Measurements from ENCODE around the gene FAM221B.

Gene FAM221B

DNA sequence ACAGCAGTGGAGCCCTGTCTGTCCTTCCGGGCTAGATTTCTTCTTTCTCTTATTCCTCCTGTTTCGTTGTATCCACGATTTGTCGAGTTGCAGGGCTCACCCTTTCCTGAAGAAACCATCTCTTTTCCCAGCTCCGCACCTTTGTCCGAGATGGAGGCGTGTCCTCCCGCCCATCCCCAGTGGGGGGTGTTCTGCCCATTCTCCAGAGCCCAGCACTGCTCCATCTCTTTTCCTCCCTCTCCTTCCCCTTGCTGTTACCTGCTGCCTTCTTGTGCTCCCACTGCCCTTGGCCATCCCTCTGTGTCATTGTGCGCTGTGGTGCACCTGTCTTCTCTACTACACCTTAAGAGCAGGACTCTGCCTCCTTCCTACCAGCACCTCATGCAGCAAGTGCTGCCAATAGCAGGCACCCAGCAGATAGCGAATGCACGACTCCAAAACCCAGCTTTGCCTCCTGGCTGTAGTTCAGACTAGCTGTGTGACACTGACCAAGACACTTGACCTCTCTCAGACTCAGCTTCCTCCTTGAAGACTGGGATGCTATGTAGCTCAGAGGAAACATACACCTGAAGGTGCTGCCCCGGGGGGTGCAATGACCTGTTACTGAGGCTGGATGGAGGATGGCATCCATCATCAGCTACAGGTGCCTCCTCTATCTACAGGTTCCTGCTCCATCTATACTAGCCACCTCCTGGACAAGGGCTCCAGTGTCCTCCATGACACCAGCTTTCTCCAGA is 32.8 kb upstream of the FAM221B start:
- Histone ChIP-seq H4K5ac (ENCODE audit: low read length) (no peak overlapping the region), H3K4ac (ENCODE audit: low read depth, low read length) (no peak overlapping the region)

DNA sequence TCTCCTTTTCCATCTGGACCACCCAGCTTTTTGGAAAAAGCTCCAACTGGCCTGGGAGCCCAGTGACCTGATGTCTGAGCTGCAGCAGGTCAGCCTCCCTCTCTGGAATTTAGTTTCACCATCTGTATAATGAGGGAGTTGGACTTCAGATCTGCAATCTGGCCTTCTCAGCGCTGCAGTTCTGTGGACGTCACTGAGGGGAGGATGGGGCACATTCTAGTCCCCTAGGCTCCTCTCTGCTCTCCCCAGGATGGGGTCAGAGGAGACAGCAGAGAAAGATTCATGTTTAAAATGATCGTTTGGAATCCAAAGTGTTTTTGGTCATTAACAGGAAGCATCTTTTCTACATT is 31.4 kb upstream of the FAM221B start:
- WGBS (ENCODE audit: extremely low coverage, insufficient coverage, low lambda C conversion rate): no CpG with 5 or more reads among the region's 3 CpGs
- Histone ChIP-seq H3K27ac (ENCODE audit: low read depth, low read length) (no peak overlapping the region), H3K4me2 (ENCODE audit: low read length) (no peak overlapping the region), H2BK15ac (replicated peaks; ENCODE audit: low read depth) (no peak overlapping the region), H3K4me1 (ENCODE audit: control insufficient read depth, low read depth, low read length) (no peaks in the 10 kb centered on the region), H2BK120ac (ENCODE audit: low read depth, low read length) (no peak overlapping the region), H3K23ac (ENCODE audit: low read length) (no peak overlapping the region), H3K36me3 (ENCODE audit: control insufficient read depth, insufficient read depth, low read length) (no peaks in the 10 kb centered on the region), H3K79me2 (ENCODE audit: control insufficient read depth, insufficient read depth, low read length) (no peaks in the 10 kb centered on the region), H2AK5ac (ENCODE audit: low read length) (no peak overlapping the region), H3K9ac (ENCODE audit: low read length) (no peak overlapping the region), H3K56ac (ENCODE audit: low read length) (no peak overlapping the region), H3K18ac (ENCODE audit: low read length) (no peak overlapping the region), H4K5ac (ENCODE audit: low read length) (no peak overlapping the region), H3K79me1 (ENCODE audit: low read length) (no peaks in the 10 kb centered on the region), H4K8ac (ENCODE audit: low read depth, low read length) (no peak overlapping the region), H3K4ac (ENCODE audit: low read depth, low read length) (no peak overlapping the region), H3K27me3 (ENCODE audit: insufficient read depth, low read length, poor library complexity) (no peaks in the 10 kb centered on the region), H2BK5ac (ENCODE audit: low read length) (no peak overlapping the region), H3K4me3 (ENCODE audit: low read length) (no peak overlapping the region)
- no peak for DNase-seq

More for the DNA sequence above, 32.8 kb upstream of the FAM221B start:
- Histone ChIP-seq H3K27ac (ENCODE audit: low read depth, low read length) (no peak overlapping the region), H3K4me3 (ENCODE audit: low read length) (no peak overlapping the region), H3K36me3 (ENCODE audit: control insufficient read depth, insufficient read depth, low read length) (no peaks in the 10 kb centered on the region), H3K27me3 (ENCODE audit: insufficient read depth, low read length, poor library complexity) (no peaks in the 10 kb centered on the region), H3K9ac (ENCODE audit: low read length) (no peak overlapping the region), H3K18ac (ENCODE audit: low read length) (no peak overlapping the region), H4K8ac (ENCODE audit: low read depth, low read length) (no peak overlapping the region), H2BK15ac (replicated peaks; ENCODE audit: low read depth) (no peak overlapping the region), H3K56ac (ENCODE audit: low read length) (no peak overlapping the region), H3K23ac (ENCODE audit: low read length) (no peak overlapping the region), H3K4me1 (ENCODE audit: control insufficient read depth, low read depth, low read length) (no peaks in the 10 kb centered on the region), H2BK5ac (ENCODE audit: low read length) (no peak overlapping the region), H2AK5ac (ENCODE audit: low read length) (no peak overlapping the region), H3K79me2 (ENCODE audit: control insufficient read depth, insufficient read depth, low read length) (no peaks in the 10 kb centered on the region), H3K79me1 (ENCODE audit: low read length) (no peaks in the 10 kb centered on the region), H3K4me2 (ENCODE audit: low read length) (no peak overlapping the region), H2BK120ac (ENCODE audit: low read depth, low read length) (no peak overlapping the region)
- no peak for DNase-seq
- WGBS (ENCODE audit: extremely low coverage, insufficient coverage, low lambda C conversion rate): no CpG with 5 or more reads among the region's 12 CpGs

DNA sequence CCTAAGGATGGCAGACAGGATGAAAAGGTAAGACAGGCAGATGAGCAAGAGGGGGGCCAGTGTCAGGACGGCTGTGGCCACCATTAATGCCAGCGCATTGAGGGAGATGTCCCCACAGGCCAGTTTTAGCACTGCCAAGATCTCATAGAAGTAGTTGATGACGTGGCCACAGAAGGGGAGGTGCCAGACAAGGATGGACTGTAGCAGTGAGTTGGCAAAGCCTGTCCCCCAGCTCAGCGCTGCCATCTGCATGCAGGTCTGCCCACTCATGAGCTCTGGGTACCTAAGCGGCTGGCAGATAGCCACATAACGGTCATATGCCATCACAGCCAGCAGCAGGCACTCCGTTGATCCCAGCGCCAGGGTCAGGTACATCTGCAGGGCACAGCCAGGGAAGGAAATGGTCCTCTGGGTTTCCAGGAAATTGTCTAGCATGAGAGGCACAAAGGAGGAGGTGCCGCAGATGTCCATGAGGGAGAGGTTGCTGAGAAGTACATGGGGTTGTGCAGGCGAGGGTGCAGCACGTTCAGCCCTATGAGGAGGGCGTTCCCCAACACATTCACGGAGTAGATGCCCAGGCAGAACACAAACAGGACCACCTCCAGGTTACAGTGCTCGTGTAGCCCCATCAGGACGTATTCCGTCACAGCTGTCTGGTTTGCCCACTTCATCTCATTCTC is 30.9 kb upstream of the FAM221B start:
- Histone ChIP-seq H3K27ac (ENCODE audit: low read depth, low read length) (no peak overlapping the region), H3K56ac (ENCODE audit: low read length) (no peak overlapping the region), H3K36me3 (ENCODE audit: control insufficient read depth, insufficient read depth, low read length) (no peaks in the 10 kb centered on the region), H3K4me3 (ENCODE audit: low read length) (no peak overlapping the region), H3K27me3 (ENCODE audit: insufficient read depth, low read length, poor library complexity) (no peaks in the 10 kb centered on the region), H2BK15ac (replicated peaks; ENCODE audit: low read depth) (no peak overlapping the region), H3K23ac (ENCODE audit: low read length) (no peak overlapping the region), H2BK120ac (ENCODE audit: low read depth, low read length) (no peak overlapping the region), H3K4me2 (ENCODE audit: low read length) (no peak overlapping the region), H2BK5ac (ENCODE audit: low read length) (no peak overlapping the region), H3K79me2 (ENCODE audit: control insufficient read depth, insufficient read depth, low read length) (no peaks in the 10 kb centered on the region), H3K9ac (ENCODE audit: low read length) (no peak overlapping the region), H3K18ac (ENCODE audit: low read length) (no peak overlapping the region), H3K4ac (ENCODE audit: low read depth, low read length) (no peak overlapping the region), H4K5ac (ENCODE audit: low read length) (no peak overlapping the region), H4K8ac (ENCODE audit: low read depth, low read length) (no peak overlapping the region), H2AK5ac (ENCODE audit: low read length) (no peak overlapping the region), H3K4me1 (ENCODE audit: control insufficient read depth, low read depth, low read length) (no peaks in the 10 kb centered on the region), H3K79me1 (ENCODE audit: low read length) (no peaks in the 10 kb centered on the region)
- no peak for DNase-seq
- no CpG with 5 or more reads among the region's 16 CpGs for WGBS (ENCODE audit: extremely low coverage, insufficient coverage, low lambda C conversion rate)

DNA sequence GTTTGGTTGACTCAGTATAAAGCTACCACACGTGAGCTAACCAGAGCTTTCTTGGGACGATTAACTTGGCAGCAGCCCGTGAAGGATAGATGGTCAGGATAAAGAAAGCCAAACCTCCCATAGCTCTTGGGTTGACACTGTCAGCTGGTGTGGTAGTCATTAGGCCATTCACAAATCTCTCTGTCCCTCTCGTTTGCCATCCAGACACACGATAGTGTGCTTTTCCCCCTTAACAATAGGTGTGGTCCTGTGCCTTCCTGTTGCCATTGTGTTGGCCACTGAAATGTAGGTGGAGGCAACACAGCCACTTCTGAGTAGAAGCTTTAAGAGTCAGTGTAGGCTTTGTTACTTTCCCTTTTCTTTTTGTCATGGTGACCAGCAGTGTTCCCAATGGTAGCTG is 29.9 kb upstream of the FAM221B start:
- no peak overlapping the region for H2BK120ac ChIP-seq (ENCODE audit: low read depth, low read length)
- no peaks in the 10 kb centered on the region for H3K79me2 ChIP-seq (ENCODE audit: control insufficient read depth, insufficient read depth, low read length)
- no peaks in the 10 kb centered on the region for H3K4me1 ChIP-seq (ENCODE audit: control insufficient read depth, low read depth, low read length)
- no peak overlapping the region for H3K27ac ChIP-seq (ENCODE audit: low read depth, low read length)
- H2BK15ac ChIP-seq (replicated peaks; ENCODE audit: low read depth): no peak overlapping the region
- no peaks in the 10 kb centered on the region for H3K36me3 ChIP-seq (ENCODE audit: control insufficient read depth, insufficient read depth, low read length)
- H3K9ac ChIP-seq (ENCODE audit: low read length): no peak overlapping the region
- no peak overlapping the region for H3K4ac ChIP-seq (ENCODE audit: low read depth, low read length)
- H2BK5ac ChIP-seq (ENCODE audit: low read length): no peak overlapping the region
- no peak overlapping the region for H3K23ac ChIP-seq (ENCODE audit: low read length)
- H3K4me3 ChIP-seq (ENCODE audit: low read length): no peak overlapping the region
- no CpG with 5 or more reads among the region's 5 CpGs for WGBS (ENCODE audit: extremely low coverage, insufficient coverage, low lambda C conversion rate)
- no peak overlapping the region for H3K56ac ChIP-seq (ENCODE audit: low read length)
- H3K27me3 ChIP-seq (ENCODE audit: insufficient read depth, low read length, poor library complexity): no peaks in the 10 kb centered on the region
- H3K4me2 ChIP-seq (ENCODE audit: low read length): no peak overlapping the region
- H4K5ac ChIP-seq (ENCODE audit: low read length): no peak overlapping the region
- no peaks in the 10 kb centered on the region for H3K79me1 ChIP-seq (ENCODE audit: low read length)
- H4K8ac ChIP-seq (ENCODE audit: low read depth, low read length): no peak overlapping the region
- no peak for DNase-seq
- H2AK5ac ChIP-seq (ENCODE audit: low read length): no peak overlapping the region
- no peak overlapping the region for H3K18ac ChIP-seq (ENCODE audit: low read length)

DNA sequence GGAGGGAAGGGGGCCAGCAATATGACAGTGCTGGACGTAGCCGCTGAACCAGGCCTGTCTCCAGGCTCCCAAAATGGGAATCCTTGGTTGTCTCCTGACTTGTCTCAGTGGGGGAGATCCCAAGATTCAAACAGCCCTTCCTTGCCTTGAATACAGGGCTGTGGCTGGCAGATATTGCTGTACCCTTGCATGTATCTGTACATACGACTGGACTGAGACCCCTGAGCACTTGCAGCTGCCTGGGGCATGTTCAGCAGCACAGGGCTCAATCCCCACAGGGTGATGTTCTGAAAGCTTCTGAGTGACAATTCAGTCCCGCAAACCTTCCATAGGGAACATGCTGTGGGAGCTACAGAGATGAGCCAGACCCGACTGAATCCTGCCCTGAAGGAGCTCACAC is 28.4 kb upstream of the FAM221B start:
- no CpG with 5 or more reads among the region's 5 CpGs for WGBS (ENCODE audit: extremely low coverage, insufficient coverage, low lambda C conversion rate)
- no peak overlapping the region for H3K4me2 ChIP-seq (ENCODE audit: low read length)
- no peaks in the 10 kb centered on the region for H3K36me3 ChIP-seq (ENCODE audit: control insufficient read depth, insufficient read depth, low read length)
- H3K56ac ChIP-seq (ENCODE audit: low read length): no peak overlapping the region
- no peak overlapping the region for H3K27ac ChIP-seq (ENCODE audit: low read depth, low read length)
- H3K4me1 ChIP-seq (ENCODE audit: control insufficient read depth, low read depth, low read length): no peaks in the 10 kb centered on the region
- DNase-seq: no peak
- no peak overlapping the region for H4K5ac ChIP-seq (ENCODE audit: low read length)
- no peak overlapping the region for H3K18ac ChIP-seq (ENCODE audit: low read length)
- no peak overlapping the region for H2AK5ac ChIP-seq (ENCODE audit: low read length)
- H3K4ac ChIP-seq (ENCODE audit: low read depth, low read length): no peak overlapping the region
- no peak overlapping the region for H2BK120ac ChIP-seq (ENCODE audit: low read depth, low read length)
- H3K27me3 ChIP-seq (ENCODE audit: insufficient read depth, low read length, poor library complexity): no peaks in the 10 kb centered on the region
- no peak overlapping the region for H3K23ac ChIP-seq (ENCODE audit: low read length)
- H3K79me2 ChIP-seq (ENCODE audit: control insufficient read depth, insufficient read depth, low read length): no peaks in the 10 kb centered on the region
- no peak overlapping the region for H2BK15ac ChIP-seq (replicated peaks; ENCODE audit: low read depth)
- no peak overlapping the region for H3K9ac ChIP-seq (ENCODE audit: low read length)
- no peak overlapping the region for H2BK5ac ChIP-seq (ENCODE audit: low read length)
- no peak overlapping the region for H4K8ac ChIP-seq (ENCODE audit: low read depth, low read length)
- H3K4me3 ChIP-seq (ENCODE audit: low read length): no peak overlapping the region
- H3K79me1 ChIP-seq (ENCODE audit: low read length): no peaks in the 10 kb centered on the region

DNA sequence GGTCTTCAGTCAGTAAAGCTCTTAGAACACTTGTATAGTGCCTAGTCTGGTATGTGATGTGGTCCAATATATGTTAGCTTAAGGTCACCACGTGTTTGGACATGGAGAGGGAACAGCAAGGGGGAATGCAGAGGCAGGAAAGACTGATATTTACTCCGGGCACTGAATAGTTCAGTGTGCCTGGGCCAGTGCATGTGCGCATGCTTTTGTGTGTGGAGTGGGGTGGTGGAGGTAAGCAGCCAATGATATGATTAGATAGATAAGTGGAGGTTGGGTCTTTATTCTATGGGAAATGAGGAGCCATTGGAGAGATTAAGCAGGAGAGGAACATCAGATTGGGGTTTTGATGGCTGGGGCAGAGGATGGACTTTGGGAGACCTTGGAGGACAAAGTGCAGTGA is 27.7 kb upstream of the FAM221B start:
- Histone ChIP-seq H3K36me3 (ENCODE audit: control insufficient read depth, insufficient read depth, low read length) (no peaks in the 10 kb centered on the region), H3K18ac (ENCODE audit: low read length) (no peak overlapping the region), H3K4me2 (ENCODE audit: low read length) (no peak overlapping the region), H2AK5ac (ENCODE audit: low read length) (no peak overlapping the region), H3K4me3 (ENCODE audit: low read length) (no peak overlapping the region), H3K9ac (ENCODE audit: low read length) (no peak overlapping the region), H3K4me1 (ENCODE audit: control insufficient read depth, low read depth, low read length) (no peaks in the 10 kb centered on the region), H3K79me1 (ENCODE audit: low read length) (no peaks in the 10 kb centered on the region), H4K5ac (ENCODE audit: low read length) (no peak overlapping the region), H2BK120ac (ENCODE audit: low read depth, low read length) (no peak overlapping the region), H3K27me3 (ENCODE audit: insufficient read depth, low read length, poor library complexity) (no peaks in the 10 kb centered on the region), H4K8ac (ENCODE audit: low read depth, low read length) (no peak overlapping the region), H3K27ac (ENCODE audit: low read depth, low read length) (no peak overlapping the region), H2BK15ac (replicated peaks; ENCODE audit: low read depth) (no peak overlapping the region), H3K23ac (ENCODE audit: low read length) (no peak overlapping the region), H3K56ac (ENCODE audit: low read length) (no peak overlapping the region), H2BK5ac (ENCODE audit: low read length) (no peak overlapping the region), H3K79me2 (ENCODE audit: control insufficient read depth, insufficient read depth, low read length) (no peaks in the 10 kb centered on the region), H3K4ac (ENCODE audit: low read depth, low read length) (no peak overlapping the region)
- DNase-seq: no peak
- no CpG with 5 or more reads among the region's 3 CpGs for WGBS (ENCODE audit: extremely low coverage, insufficient coverage, low lambda C conversion rate)
